HCT116 (cell line): ENCODE results near the gene DTNBP1. TPM values are rescaled to one million over a fixed set of nuclear protein-coding genes. Genes with fewer than 3 reads are reported as not detected.

ENCODE experiments used
- ATAC-seq: fragments of 200-7000 bp; cut with Tn5 transposase; 2 replicates; pipeline ENCODE4 v1.9.1; 2020; ENCODE audit warnings: mild to moderate bottlenecking, moderate library complexity
- BruUV-seq: library from RNA; stranded (reverse); fragments of 400-500 nt; replicated peaks from 2 replicates; lab custom pipeline; 2021; lab: Mats Ljungman, UMichigan
- CTCF ChIA-PET: fragments of 300-600 bp; sonication (Branson Sonifier 250); formaldehyde crosslinking; loops from one replicate; lab custom pipeline; 2021; ENCODE audit warnings: antibody characterized with exemption; lab: Charles Lee
- POLR2A ChIA-PET: fragments of 300-600, 350-600 bp; sonication (Branson Sonifier 250); formaldehyde crosslinking; loops from one replicate; lab custom pipeline; 2021; ENCODE audit warnings: antibody characterized with exemption; lab: Charles Lee
- RAD21 ChIA-PET, 2 experiments: fragments of 300-600 bp; sonication (Branson Sonifier 250); formaldehyde crosslinking; loops; one replicate each; lab custom pipeline; 2023; ENCODE audit warnings: low total read pairs in 2 of 2; ENCODE audit not compliant: uncharacterized antibody in 2 of 2, unreplicated experiment in 2 of 2, low non-redundant PET in 1 of 2; lab: Charles Lee
- DNase-seq: peaks from one replicate; pipeline ENCODE4 v3.0.0-alpha.2; 2010; ENCODE audit warnings: low read depth, low spot score
- H2AFZ ChIP-seq: fragments of 200-600 bp; shearing (Covaris generic), sonication (generic); 2 replicates; pipeline ENCODE4 v1.6.1; 2017; ENCODE audit warnings: low read depth, mixed run types, mixed read lengths, antibody characterized with exemption, low read length; ENCODE audit not compliant: poor library complexity, severe bottlenecking
- H3K27ac ChIP-seq: 2 replicates; pipeline ENCODE4 v1.5.1; 2012; ENCODE audit warnings: low read depth, low read length
- H3K27me3 ChIP-seq: fragments of 200-600 bp; sonication (generic); 2 replicates; pipeline ENCODE4 v1.6.1; 2016; ENCODE audit warnings: mixed run types, low read length, mixed read lengths; ENCODE audit not compliant: insufficient read depth
- H3K36me3 ChIP-seq, 2 experiments: fragments of 200-500 bp in 1 of 2; fragments of 200-600 bp in 1 of 2; sonication (Bioruptor generic) in 1 of 2; sonication (generic) in 1 of 2; 2 replicates each; pipeline versions ENCODE4 v1.5.1 to v1.6.1; 2014 to 2016; ENCODE audit warnings: low read length in 2 of 2, inconsistent platforms in 1 of 2, mixed read lengths in 1 of 2, mixed run types in 1 of 2; ENCODE audit not compliant: insufficient read depth in 2 of 2, control insufficient read depth in 1 of 2
- H3K4me1 ChIP-seq, 2 experiments: fragments of 200-600 bp in 1 of 2; sonication (generic) in 1 of 2; 2 replicates each; pipeline versions ENCODE4 v1.5.1 to v1.6.1; 2012 to 2017; ENCODE audit warnings: low read length in 2 of 2, inconsistent platforms in 1 of 2, mild to moderate bottlenecking in 1 of 2, mixed read lengths in 1 of 2, mixed run types in 1 of 2, moderate library complexity in 1 of 2; ENCODE audit not compliant: insufficient read depth in 2 of 2, control insufficient read depth in 1 of 2
- H3K4me2 ChIP-seq: fragments of 200-600 bp; sonication (generic); 2 replicates; pipeline ENCODE4 v1.6.1; 2017; ENCODE audit warnings: mixed run types, low read length, mixed read lengths
- H3K4me3 ChIP-seq, 2 experiments: fragments of 200-600 bp in 1 of 2; sonication (generic) in 1 of 2; replicated peaks in 1 of 2; 2 replicates each; pipeline ENCODE4 v1.5.1; 2011 to 2016; ENCODE audit warnings: low read length in 2 of 2, control low read depth in 1 of 2, low read depth in 1 of 2, mild to moderate bottlenecking in 1 of 2, mixed read lengths in 1 of 2, mixed run types in 1 of 2
- H3K79me2 ChIP-seq: fragments of 200-600 bp; sonication (generic); 2 replicates; pipeline ENCODE4 v1.6.1; 2017; ENCODE audit warnings: mild to moderate bottlenecking, mixed run types, low read length, moderate library complexity, mixed read lengths; ENCODE audit not compliant: insufficient read depth
- H3K9ac ChIP-seq: fragments of 200-600 bp; sonication (generic); 2 replicates; pipeline ENCODE4 v1.6.1; 2016; ENCODE audit warnings: low read length, mixed read lengths
- H3K9me2 ChIP-seq: fragments of 200-600 bp; sonication (generic), shearing (Covaris generic); 2 replicates; pipeline ENCODE4 v1.6.1; 2017; ENCODE audit warnings: mixed run types, mild to moderate bottlenecking, moderate library complexity; ENCODE audit not compliant: insufficient read depth
- H3K9me3 ChIP-seq, 2 experiments: fragments of 200-500 bp in 1 of 2; fragments of 200-600 bp in 1 of 2; sonication (Bioruptor generic) in 1 of 2; sonication (generic) in 1 of 2; 2 replicates each; pipeline ENCODE4 v1.6.1; 2014 to 2017; ENCODE audit warnings: low read length in 2 of 2, mixed read lengths in 2 of 2, inconsistent platforms in 1 of 2, low read depth in 1 of 2, mild to moderate bottlenecking in 1 of 2, mixed run types in 1 of 2, moderate library complexity in 1 of 2; ENCODE audit not compliant: control insufficient read depth in 1 of 2, insufficient read depth in 1 of 2
- H4K20me1 ChIP-seq: fragments of 200-600 bp; sonication (generic), shearing (Covaris generic); 2 replicates; pipeline ENCODE4 v1.6.1; 2017; ENCODE audit warnings: mixed run types, mild to moderate bottlenecking, moderate library complexity; ENCODE audit not compliant: insufficient read depth
- EZH2phosphoT487 ChIP-seq: fragments of 200-600 bp; IDR thresholded peaks from 2 replicates; pipeline ENCODE4 v1.6.1; 2018; ENCODE audit warnings: antibody characterized with exemption, borderline replicate concordance
- POLR2A ChIP-seq: IDR thresholded peaks from 2 replicates; pipeline ENCODE4 v1.7.0; 2011; ENCODE audit warnings: borderline replicate concordance; ENCODE audit not compliant: insufficient read depth, insufficient read length; ENCODE audit errors: extremely low read depth
- RAD21 ChIP-seq: IDR thresholded peaks from 2 replicates; pipeline ENCODE4 v1.6.1; 2012; ENCODE audit warnings: low read depth, mild to moderate bottlenecking
- SP1 ChIP-seq: IDR thresholded peaks from 2 replicates; pipeline ENCODE4 v1.6.1; 2012; ENCODE audit warnings: low read depth
- TCF7L2 ChIP-seq: IDR thresholded peaks from 2 replicates; pipeline ENCODE4 v1.7.0; 2011; ENCODE audit warnings: borderline replicate concordance, inconsistent platforms; ENCODE audit not compliant: insufficient read depth, insufficient read length; ENCODE audit errors: extremely low read depth
- YY1 ChIP-seq: IDR thresholded peaks from 2 replicates; pipeline ENCODE4 v1.6.1; 2011; ENCODE audit warnings: low read length, low read depth, moderate library complexity, mild to moderate bottlenecking; ENCODE audit not compliant: insufficient replicate concordance; ENCODE audit errors: extremely low read depth
- ZNF274 ChIP-seq: fragments of 200-500 bp; sonication (Bioruptor generic); IDR thresholded peaks from 2 replicates; pipeline ENCODE4 v1.6.1; 2014; ENCODE audit warnings: mild to moderate bottlenecking, low read depth, low read length, inconsistent platforms
- intact Hi-C: fragments of 100-400 bp; cut with micrococcal nuclease; formaldehyde crosslinking; loops from 2 replicates; pipeline ENCODE4 v1.10.0; 2022
- total RNA-seq: library from RNA; stranded (reverse); gene quantifications from one replicate; pipeline ENCODE4 v1.2.1, GENCODE V29; 2021; ENCODE audit not compliant: unreplicated experiment
- TF ChIP-seq, protein P1 (sequence below), 3 experiments: fragments of 200-600 bp in 1 of 3; sonication (generic) in 1 of 3; IDR thresholded peaks in 2 of 3; conservative IDR thresholded peaks in 1 of 3; 2 replicates each; pipeline ENCODE4 v1.5.1; 2012 to 2017; ENCODE audit warnings: low read depth in 2 of 3, low read length in 2 of 3, antibody characterized with exemption in 1 of 3, borderline replicate concordance in 1 of 3, control low read depth in 1 of 3, mild to moderate bottlenecking in 1 of 3, mixed read lengths in 1 of 3, mixed run types in 1 of 3, moderate library complexity in 1 of 3; ENCODE audit not compliant: insufficient read depth in 1 of 3

Gene DTNBP1
- total RNA-seq, 1 experiment from 2014 or later = 16.7 TPM

DNA sequence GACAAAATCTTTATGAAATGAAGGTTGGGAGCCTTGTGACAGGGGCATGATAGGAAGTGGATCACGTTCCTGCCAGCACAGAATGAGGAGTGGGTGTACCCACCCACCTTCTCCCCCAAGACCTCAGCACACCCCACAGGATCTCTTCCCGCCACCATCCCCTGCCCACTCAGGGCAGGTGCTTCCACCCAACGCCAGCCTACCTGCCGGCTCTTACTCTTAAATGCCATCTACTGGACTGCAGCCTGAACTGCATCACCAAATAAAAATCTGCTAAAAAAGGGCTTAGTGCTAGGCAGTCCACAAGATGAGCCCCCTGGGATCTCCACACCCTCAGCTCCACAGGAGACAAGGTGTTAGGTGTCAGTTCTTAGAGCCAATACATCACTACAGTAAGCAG is 20.6 kb downstream of the DTNBP1 start:
- no peaks in the 10 kb centered on the region for H3K9me2 ChIP-seq
- H3K36me3 ChIP-seq = peaks cover 0 to 2% of the 10 kb centered on the region in 2 experiments; a peak in 1 of 4 replicates
- no peak overlapping the region for H3K4me2 ChIP-seq
- H3K4me1 ChIP-seq = no peaks in the 10 kb centered on the region
- ChIA-PET CTCF (interaction anchor here (1.3 kb wide), 1 partner anchor 10 kb away, joined by 4 read pairs; no protein-coding TSS in a partner anchor), POLR2A (interaction anchor here (2.0 kb wide), 1 partner anchor 486 kb away, joined by 5 read pairs; the partner anchor contains the start of gene MYLIP)
- H3K9me3 ChIP-seq = peaks cover 5 to 11% of the 10 kb centered on the region in 2 experiments; a peak in 2 of 4 replicates
- H3K4me3 ChIP-seq = no peak overlapping the region
- peaks cover 11% of the 10 kb centered on the region for H3K79me2 ChIP-seq
- ATAC-seq (peak; percentile 92), DNase-seq (no peak)
- H3K9ac ChIP-seq = no peak overlapping the region
- H4K20me1 ChIP-seq = no peaks in the 10 kb centered on the region
- TF ChIP-seq RAD21 (peak; percentile 28; the same call in 1 of the 2 replicates), ZNF274 (no peak), TCF7L2 (no peak), EZH2phosphoT487 (no peak), POLR2A (no peak), YY1 (no peak), SP1 (no peak)
- TF ChIP-seq, protein P1, sequence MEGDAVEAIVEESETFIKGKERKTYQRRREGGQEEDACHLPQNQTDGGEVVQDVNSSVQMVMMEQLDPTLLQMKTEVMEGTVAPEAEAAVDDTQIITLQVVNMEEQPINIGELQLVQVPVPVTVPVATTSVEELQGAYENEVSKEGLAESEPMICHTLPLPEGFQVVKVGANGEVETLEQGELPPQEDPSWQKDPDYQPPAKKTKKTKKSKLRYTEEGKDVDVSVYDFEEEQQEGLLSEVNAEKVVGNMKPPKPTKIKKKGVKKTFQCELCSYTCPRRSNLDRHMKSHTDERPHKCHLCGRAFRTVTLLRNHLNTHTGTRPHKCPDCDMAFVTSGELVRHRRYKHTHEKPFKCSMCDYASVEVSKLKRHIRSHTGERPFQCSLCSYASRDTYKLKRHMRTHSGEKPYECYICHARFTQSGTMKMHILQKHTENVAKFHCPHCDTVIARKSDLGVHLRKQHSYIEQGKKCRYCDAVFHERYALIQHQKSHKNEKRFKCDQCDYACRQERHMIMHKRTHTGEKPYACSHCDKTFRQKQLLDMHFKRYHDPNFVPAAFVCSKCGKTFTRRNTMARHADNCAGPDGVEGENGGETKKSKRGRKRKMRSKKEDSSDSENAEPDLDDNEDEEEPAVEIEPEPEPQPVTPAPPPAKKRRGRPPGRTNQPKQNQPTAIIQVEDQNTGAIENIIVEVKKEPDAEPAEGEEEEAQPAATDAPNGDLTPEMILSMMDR (IDR thresholded peaks at IDR 0.05 in 2 of 3, conservative IDR thresholded peaks at IDR 0.05 in 1 of 3; ENCODE audit: borderline replicate concordance in 1 of 3, insufficient read depth in 1 of 3, low read depth in 2 of 3, low read length in 2 of 3) = peak in 2 of 3 experiments; percentile 51 to 65; a peak in 4 of 6 replicates
- TF ChIP-seq, all 23 proteins: peak for 2
- no TSS peak for BruUV-seq
- H3K27ac ChIP-seq = no peak overlapping the region
- no peak overlapping the region for H2AFZ ChIP-seq
- H3K27me3 ChIP-seq = no peaks in the 10 kb centered on the region
- intact Hi-C loops = no loop called here
- RAD21 ChIA-PET = no interaction called here
